Neutrophil (primary cell): Measurements from ENCODE around the gene CSRP3.

Experiments
- H3K27ac ChIP-seq: fragments of 200-600 bp; sonication (generic); 2 replicates; pipeline ENCODE4 v1.5.1; 2016; ENCODE audit warnings: mild to moderate bottlenecking, moderate library complexity
- H3K27me3 ChIP-seq: fragments of 200-600 bp; sonication (generic); 2 replicates; pipeline ENCODE4 v1.6.0; 2016; ENCODE audit warnings: mild to moderate bottlenecking
- H3K36me3 ChIP-seq: fragments of 200-600 bp; sonication (generic); 2 replicates; pipeline ENCODE4 v1.5.1; 2017
- H3K4me1 ChIP-seq, 2 experiments: fragments of 200-600 bp in 1 of 2; sonication (generic) in 1 of 2; 1 replicate in 1 of 2; 2 replicates in 1 of 2; pipeline versions ENCODE4 v1.5.1 to v1.6.1; 2013 to 2016; ENCODE audit warnings: low read depth in 1 of 2, low read length in 1 of 2, mild to moderate bottlenecking in 1 of 2, moderate library complexity in 1 of 2; ENCODE audit not compliant: control insufficient read depth in 1 of 2, insufficient read depth in 1 of 2
- H3K4me3 ChIP-seq, 2 experiments: fragments of 200-600 bp in 1 of 2; sonication (generic) in 1 of 2; 1 replicate in 1 of 2; 2 replicates in 1 of 2; pipeline ENCODE4 v1.5.1; 2013 to 2016; ENCODE audit warnings: low read depth in 1 of 2, low read length in 1 of 2, mild to moderate bottlenecking in 1 of 2, moderate library complexity in 1 of 2
- H3K9me3 ChIP-seq: fragments of 200-600 bp; sonication (generic); 2 replicates; pipeline ENCODE4 v1.5.1; 2016
- CTCF ChIP-seq: fragments of 200-600 bp; sonication (generic); IDR thresholded peaks from 2 replicates; pipeline ENCODE4 v1.5.1; 2016; ENCODE audit warnings: antibody characterized with exemption

The CSRP3 gene

GRCh38 chr11:19244084-19244483, 42.3 kb upstream of the CSRP3 start:
- Histone ChIP-seq H3K9me3 (no peaks in the 10 kb centered on the region), H3K4me1 (peaks cover 40 to 41% of the 10 kb centered on the region in 2 experiments), H3K4me3 (no peak overlapping the region), H3K36me3 (no peaks in the 10 kb centered on the region), H3K27me3 (peaks cover 15% of the 10 kb centered on the region), H3K27ac (no peak overlapping the region)
- TF ChIP-seq CTCF: no peak

GRCh38 chr11:19243613-19244012, 41.8 kb upstream of the CSRP3 start:
- TF ChIP-seq CTCF: no peak
- no peaks in the 10 kb centered on the region for H3K36me3 ChIP-seq
- no peak overlapping the region for H3K4me3 ChIP-seq
- no peaks in the 10 kb centered on the region for H3K9me3 ChIP-seq
- no peak overlapping the region for H3K27ac ChIP-seq
- peaks cover 40 to 41% of the 10 kb centered on the region in 2 experiments for H3K4me1 ChIP-seq
- H3K27me3 ChIP-seq: peaks cover 15% of the 10 kb centered on the region

- TF ChIP-seq CTCF: no peak
- H3K4me3 ChIP-seq: no peak overlapping the region
- no peaks in the 10 kb centered on the region for H3K36me3 ChIP-seq
- peaks cover 40 to 41% of the 10 kb centered on the region in 2 experiments for H3K4me1 ChIP-seq
- H3K9me3 ChIP-seq: no peaks in the 10 kb centered on the region
- H3K27me3 ChIP-seq: peaks cover 15% of the 10 kb centered on the region
- no peak overlapping the region for H3K27ac ChIP-seq
Measured at GRCh38 chr11:19243143-19243542, 41.4 kb upstream of the CSRP3 start.

- Histone ChIP-seq H3K4me3 (peak overlapping the region; percentile 62 to 74), H3K27ac (no peak overlapping the region)
Measured at GRCh38 chr11:19242179-19242932, 40.6 kb upstream of the CSRP3 start.

More at GRCh38 chr11:19242179-19242932, 40.6 kb upstream of the CSRP3 start:
- peaks cover 40 to 41% of the 10 kb centered on the region in 2 experiments for H3K4me1 ChIP-seq
- peaks cover 15% of the 10 kb centered on the region for H3K27me3 ChIP-seq
- H3K9me3 ChIP-seq: no peaks in the 10 kb centered on the region
- peaks cover 7% of the 10 kb centered on the region for H3K36me3 ChIP-seq
- no peak for TF ChIP-seq CTCF
